ENCODE measurements around the gene KCNJ5. TPM values are rescaled to one million over a fixed set of nuclear protein-coding genes. Genes with fewer than 3 reads are reported as not detected.
"Not testable (repeated sequence)": the region's sequence is repeated elsewhere in the genome, so short reads cannot be mapped to it uniquely, and the experiment has no call there.

The KCNJ5 gene
- polyA plus RNA-seq, 1 donor, result 3.6 TPM

GRCh38 chr11:128911239-128911638 lies 20.1 kb downstream of the KCNJ5 start:
- DNase-seq, result no peak

- no peak for DNase-seq
Measured at GRCh38 chr11:128911701-128912100, 20.5 kb downstream of the KCNJ5 start.

- DNase-seq, result no peak
Measured at GRCh38 chr11:128913806-128914205, 22.6 kb downstream of the KCNJ5 start.

- no peak for DNase-seq
Measured at GRCh38 chr11:128914216-128915148, 23.3 kb downstream of the KCNJ5 start.

GRCh38 chr11:128915149-128915521 lies 24.0 kb downstream of the KCNJ5 start:
- no peak for DNase-seq

- DNase-seq, result no peak
Measured at GRCh38 chr11:128916037-128916572, 24.9 kb downstream of the KCNJ5 start.

- DNase-seq, result no peak
Measured at GRCh38 chr11:128916681-128917080, 25.5 kb downstream of the KCNJ5 start.

- no peak for DNase-seq
Measured at GRCh38 chr11:128917144-128917724, 26.1 kb downstream of the KCNJ5 start.

- no peak for DNase-seq
Measured at GRCh38 chr11:128919216-128919615, 28.1 kb downstream of the KCNJ5 start.

GRCh38 chr11:128919635-128920034 lies 28.5 kb downstream of the KCNJ5 start:
- not testable (repeated sequence) for DNase-seq

GRCh38 chr11:128920666-128921065 lies 29.5 kb downstream of the KCNJ5 start:
- DNase-seq, result no peak

- DNase-seq, result no peak
Measured at GRCh38 chr11:128921793-128922192, 30.6 kb downstream of the KCNJ5 start.

- no peak for DNase-seq
Measured at GRCh38 chr11:128924104-128924503, 32.9 kb downstream of the KCNJ5 start.

- DNase-seq, result no peak
Measured at GRCh38 chr11:128924510-128925249, 33.5 kb downstream of the KCNJ5 start.

- no peak for DNase-seq
Measured at GRCh38 chr11:128925250-128925600, 34.1 kb downstream of the KCNJ5 start.

GRCh38 chr11:128926000-128926399 lies 34.8 kb downstream of the KCNJ5 start:
- DNase-seq, result no peak

- no peak for DNase-seq
Measured at GRCh38 chr11:128926437-128927107, 35.4 kb downstream of the KCNJ5 start.

- no peak for DNase-seq
Measured at GRCh38 chr11:128927108-128927461, 35.9 kb downstream of the KCNJ5 start.

- DNase-seq, result no peak
Measured at GRCh38 chr11:128927683-128928336, 36.7 kb downstream of the KCNJ5 start.

GRCh38 chr11:128928400-128928799 lies 37.2 kb downstream of the KCNJ5 start:
- no peak for DNase-seq

GRCh38 chr11:128929468-128929867 lies 38.3 kb downstream of the KCNJ5 start:
- DNase-seq, result no peak

GRCh38 chr11:128929991-128930390 lies 38.8 kb downstream of the KCNJ5 start:
- no peak for DNase-seq

Data from left kidney (tissue), 2 donors.